HG03575 (cell line): ENCODE measurements around the gene CCDC12.

Experiments used
- ATAC-seq: cut with Tn5 transposase; IDR thresholded peaks from one replicate; pipeline ENCODE4 v1.9.1; 2021; ENCODE audit not compliant: unreplicated experiment, insufficient number of reproducible peaks, low FRiP score; ENCODE audit errors: extremely low read depth

Gene CCDC12

GRCh38 chr3:46902188-46902631 is 74.3 kb downstream of the CCDC12 start:
- no peak for ATAC-seq

DNA sequence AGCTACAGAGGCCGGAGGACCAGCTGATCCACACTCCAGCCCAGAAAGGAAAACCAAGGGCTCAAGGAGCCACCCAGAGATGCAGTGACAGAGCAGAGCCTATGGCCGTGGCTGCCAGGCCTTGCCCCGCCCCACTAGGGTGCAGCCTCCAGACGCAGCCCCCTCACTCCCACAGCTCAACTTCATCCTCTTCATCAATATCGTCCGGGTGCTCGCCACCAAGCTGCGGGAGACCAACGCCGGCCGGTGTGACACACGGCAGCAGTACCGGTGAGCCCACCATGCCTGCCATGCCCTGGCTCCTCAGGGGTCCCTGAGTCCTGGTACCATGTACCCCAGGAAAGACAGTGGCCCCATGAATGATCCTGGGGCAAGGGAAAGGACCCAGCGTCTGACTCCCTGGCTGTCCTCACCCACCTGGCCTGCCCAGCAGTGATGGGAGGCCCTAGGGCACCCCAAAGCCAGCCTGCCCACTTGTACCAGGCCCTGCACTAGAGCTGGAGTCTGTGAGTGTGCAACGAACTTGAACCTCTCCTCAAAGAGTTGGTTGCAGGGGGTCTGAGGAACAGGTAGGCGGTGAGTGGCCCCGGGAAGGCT is 74.9 kb downstream of the CCDC12 start:
- ATAC-seq: no peak

GRCh38 chr3:46901061-46901460 is 75.5 kb downstream of the CCDC12 start:
- ATAC-seq: no peak

- ATAC-seq: no peak
Measured at GRCh38 chr3:46900356-46900755, 76.2 kb downstream of the CCDC12 start.

GRCh38 chr3:46900007-46900292 is 76.6 kb downstream of the CCDC12 start:
- no peak for ATAC-seq

- ATAC-seq: no peak
Measured at GRCh38 chr3:46899151-46900006, 77.2 kb downstream of the CCDC12 start.

GRCh38 chr3:46898321-46899150 is 78.0 kb downstream of the CCDC12 start:
- no peak for ATAC-seq

DNA sequence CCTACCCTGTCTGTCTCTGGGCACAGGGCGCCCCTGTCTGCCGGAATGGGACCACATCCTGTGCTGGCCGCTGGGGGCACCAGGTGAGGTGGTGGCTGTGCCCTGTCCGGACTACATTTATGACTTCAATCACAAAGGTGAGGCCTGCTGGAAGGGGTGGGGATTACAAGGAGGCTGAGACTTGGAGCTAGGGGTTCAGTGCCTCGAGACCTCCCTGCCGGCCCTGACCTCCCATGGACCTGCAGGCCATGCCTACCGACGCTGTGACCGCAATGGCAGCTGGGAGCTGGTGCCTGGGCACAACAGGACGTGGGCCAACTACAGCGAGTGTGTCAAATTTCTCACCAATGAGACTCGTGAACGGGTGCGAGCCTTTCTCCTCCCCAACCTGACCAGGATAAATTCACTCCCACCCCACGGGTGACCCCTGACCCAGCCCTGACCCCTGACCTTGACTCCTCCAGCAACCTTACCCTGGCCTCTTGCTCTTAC is 78.7 kb downstream of the CCDC12 start:
- ATAC-seq: no peak

GRCh38 chr3:46897031-46897430 is 79.5 kb downstream of the CCDC12 start:
- no peak for ATAC-seq

DNA sequence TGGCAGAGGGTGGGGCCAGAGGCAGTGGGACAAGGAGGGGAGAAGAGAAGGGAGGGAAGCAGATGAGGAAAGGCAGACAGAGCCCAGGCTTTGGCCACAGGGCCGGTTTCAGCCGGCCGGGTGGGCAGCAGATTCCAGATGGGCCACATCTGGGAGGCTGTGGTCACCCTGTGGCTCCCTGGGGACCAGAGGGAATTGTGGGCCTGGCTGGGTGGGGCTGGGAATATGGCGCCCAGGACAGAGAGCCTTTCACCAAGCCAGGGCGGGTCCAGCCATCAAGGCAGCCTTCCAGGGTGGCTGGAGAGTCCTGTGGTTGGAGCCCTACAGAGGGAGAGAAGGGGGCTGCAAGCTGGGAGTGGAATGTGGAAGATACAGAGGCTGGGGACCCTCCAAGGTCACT is 80.2 kb downstream of the CCDC12 start:
- ATAC-seq: no peak

GRCh38 chr3:46895761-46896160 is 80.8 kb downstream of the CCDC12 start:
- no peak for ATAC-seq

DNA sequence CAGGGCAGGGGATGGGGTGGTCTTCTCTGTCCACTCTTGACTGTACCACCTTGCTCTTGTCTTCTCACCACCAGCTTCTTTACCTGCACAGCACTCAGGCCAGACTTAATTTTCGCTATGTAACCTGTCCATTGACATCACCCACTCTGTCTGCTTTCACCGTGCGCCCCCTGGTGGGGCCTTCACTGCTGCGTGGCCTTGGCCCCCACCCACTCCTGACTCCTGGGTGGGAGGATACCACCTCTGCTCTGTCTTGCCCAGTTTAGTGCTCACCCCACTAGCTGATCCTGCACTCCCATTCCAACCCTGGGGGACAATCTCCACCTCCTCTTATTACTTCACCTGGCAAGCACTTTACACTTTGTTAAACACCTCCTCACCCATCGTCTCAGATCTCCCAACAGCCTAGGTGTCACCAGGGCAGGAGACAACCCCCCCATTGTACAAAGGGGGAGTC is 81.3 kb downstream of the CCDC12 start:
- no peak for ATAC-seq

- ATAC-seq: no peak
Measured at GRCh38 chr3:46894256-46894655, 82.3 kb downstream of the CCDC12 start.

GRCh38 chr3:46893763-46894162 is 82.8 kb downstream of the CCDC12 start:
- no peak for ATAC-seq

GRCh38 chr3:46893146-46893748 is 83.3 kb downstream of the CCDC12 start:
- no peak for ATAC-seq

GRCh38 chr3:46892285-46893145 is 84.0 kb downstream of the CCDC12 start:
- ATAC-seq: no peak

- ATAC-seq: no peak
Measured at GRCh38 chr3:46891132-46891531, 85.4 kb downstream of the CCDC12 start.

DNA sequence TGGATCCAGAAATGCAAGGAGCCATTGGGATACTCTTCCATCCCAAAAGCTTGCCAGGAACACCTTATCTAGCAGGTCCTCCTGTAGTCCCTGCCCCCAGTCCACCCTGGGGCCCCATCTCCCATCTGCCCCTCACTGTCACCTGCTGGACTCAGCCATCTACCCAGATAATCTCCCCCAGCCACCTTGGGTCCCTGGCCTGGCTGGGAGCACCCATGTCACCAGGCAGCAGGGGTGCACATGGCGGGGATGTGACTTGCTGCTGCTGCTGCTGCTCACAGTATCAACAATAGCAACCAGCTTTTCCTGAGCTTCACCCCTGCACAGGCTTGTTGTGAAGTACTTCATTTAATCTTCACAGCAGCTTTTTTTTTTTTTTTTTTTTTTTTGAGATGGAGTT is 86.4 kb downstream of the CCDC12 start:
- no peak for ATAC-seq
